IMR-90 (cell line): ENCODE data around the gene MEOX2. TPM values are rescaled to one million over a fixed set of nuclear protein-coding genes. Genes with fewer than 3 reads are reported as not detected.

Experiments
- ATAC-seq: fragments of 200-7000 bp; cut with Tn5 transposase; 2 replicates; pipeline ENCODE4 v1.9.1; 2020; ENCODE audit warnings: low read depth, mild to moderate bottlenecking, moderate library complexity
- BruUV-seq: library from RNA; stranded (reverse); fragments of 400-500 nt; replicated peaks from 2 replicates; lab custom pipeline; 2021; lab: Mats Ljungman, UMichigan
- CTCF ChIA-PET: fragments of 300-600 bp; formaldehyde crosslinking; extraction: SDS; loops from one replicate; lab custom pipeline; 2021; ENCODE audit warnings: antibody characterized with exemption; lab: Yijun Ruan, JAX
- POLR2A ChIA-PET: fragments of 300-600 bp; sonication (Branson Sonifier 250); formaldehyde crosslinking; loops from one replicate; lab custom pipeline; 2022; ENCODE audit warnings: antibody characterized with exemption; ENCODE audit not compliant: unreplicated experiment; lab: Charles Lee
- DNase-seq: peaks from one replicate; pipeline ENCODE4 v3.0.0; 2013
- H2AFZ ChIP-seq: replicated peaks from 2 replicates; pipeline ENCODE3; 2013; ENCODE audit warnings: low read length, mild to moderate bottlenecking; ENCODE audit not compliant: poor library complexity
- H2AK5ac ChIP-seq: 2 replicates; pipeline ENCODE4 v1.6.1; 2013; ENCODE audit warnings: low read depth, low read length, inconsistent platforms
- H2AK9ac ChIP-seq: replicated peaks from 2 replicates; pipeline ENCODE3; 2013; ENCODE audit warnings: mild to moderate bottlenecking, low read depth, low read length, moderate library complexity; ENCODE audit not compliant: poor library complexity
- H2BK120ac ChIP-seq: 2 replicates; pipeline ENCODE4 v1.6.1; 2013; ENCODE audit warnings: low read depth, low read length, inconsistent platforms
- H2BK15ac ChIP-seq: 3 replicates; pipeline ENCODE4 v1.6.1; 2013; ENCODE audit warnings: low read depth, low read length, inconsistent platforms
- H2BK20ac ChIP-seq: 2 replicates; pipeline ENCODE4 v1.6.1; 2013; ENCODE audit warnings: low read depth, mild to moderate bottlenecking, inconsistent platforms, low read length, moderate library complexity
- H2BK5ac ChIP-seq: 2 replicates; pipeline ENCODE4 v1.6.1; 2013; ENCODE audit warnings: mild to moderate bottlenecking, low read depth, low read length, inconsistent platforms; ENCODE audit not compliant: poor library complexity, severe bottlenecking
- H3K14ac ChIP-seq: replicated peaks from 2 replicates; pipeline ENCODE4 v1.6.1; 2013; ENCODE audit warnings: low read depth, low read length, inconsistent platforms
- H3K18ac ChIP-seq: 2 replicates; pipeline ENCODE4 v1.6.1; 2013; ENCODE audit warnings: low read depth, low read length, control low read depth
- H3K23ac ChIP-seq: 2 replicates; pipeline ENCODE4 v1.6.1; 2013; ENCODE audit warnings: low read depth, low read length, inconsistent platforms
- H3K27ac ChIP-seq: 2 replicates; pipeline ENCODE4 v1.5.1; 2013; ENCODE audit warnings: mild to moderate bottlenecking, control low read depth, low read length; ENCODE audit not compliant: insufficient read depth
- H3K27me3 ChIP-seq: 2 replicates; pipeline ENCODE4 v1.6.1; 2013; ENCODE audit warnings: low read length; ENCODE audit not compliant: control insufficient read depth, insufficient read depth
- H3K36me3 ChIP-seq: 2 replicates; pipeline ENCODE4 v1.6.1; 2013; ENCODE audit warnings: low read length, mixed read lengths; ENCODE audit not compliant: control insufficient read depth, insufficient read depth
- H3K4ac ChIP-seq: 2 replicates; pipeline ENCODE4 v1.6.1; 2013; ENCODE audit warnings: low read depth, low read length, inconsistent platforms
- H3K4me1 ChIP-seq: 2 replicates; pipeline ENCODE4 v1.6.1; 2013; ENCODE audit warnings: low read length, mixed read lengths; ENCODE audit not compliant: control insufficient read depth, insufficient read depth
- H3K4me2 ChIP-seq: 2 replicates; pipeline ENCODE4 v1.6.1; 2013; ENCODE audit warnings: low read depth, mild to moderate bottlenecking, control low read depth, low read length, moderate library complexity
- H3K4me3 ChIP-seq: 2 replicates; pipeline ENCODE4 v1.5.1; 2013; ENCODE audit warnings: low read depth, mild to moderate bottlenecking, control low read depth, low read length, moderate library complexity; ENCODE audit not compliant: insufficient read depth
- H3K56ac ChIP-seq: 2 replicates; pipeline ENCODE4 v1.6.1; 2013; ENCODE audit warnings: low read length, inconsistent platforms; ENCODE audit not compliant: insufficient read depth; ENCODE audit errors: extremely low read depth
- H3K79me1 ChIP-seq, 2 experiments: 2 replicates each; pipeline ENCODE4 v1.6.1; 2013; ENCODE audit warnings: low read length in 2 of 2, inconsistent platforms in 1 of 2, low read depth in 1 of 2
- H3K9ac ChIP-seq: 2 replicates; pipeline ENCODE4 v1.6.1; 2013; ENCODE audit warnings: low read depth, low read length, control low read depth
- H3K9me1 ChIP-seq: 2 replicates; pipeline ENCODE4 v1.6.1; 2013; ENCODE audit warnings: low read length, inconsistent platforms; ENCODE audit not compliant: insufficient read depth
- H3K9me3 ChIP-seq: 2 replicates; pipeline ENCODE4 v1.6.1; 2013; ENCODE audit warnings: low read length; ENCODE audit not compliant: control insufficient read depth, insufficient read depth
- H4K20me1 ChIP-seq: 2 replicates; pipeline ENCODE4 v1.6.1; 2013; ENCODE audit warnings: low read length, inconsistent platforms; ENCODE audit not compliant: insufficient read depth
- H4K5ac ChIP-seq: 2 replicates; pipeline ENCODE4 v1.6.1; 2013; ENCODE audit warnings: mild to moderate bottlenecking, low read depth, low read length, control low read depth
- H4K8ac ChIP-seq, 2 experiments: 2 replicates each; pipeline ENCODE4 v1.6.1; 2013; ENCODE audit warnings: low read depth in 2 of 2, low read length in 2 of 2, control low read depth in 1 of 2, inconsistent platforms in 1 of 2
- H4K91ac ChIP-seq: 2 replicates; pipeline ENCODE4 v1.6.1; 2013; ENCODE audit warnings: low read depth, low read length, inconsistent platforms; ENCODE audit not compliant: insufficient read depth
- BHLHE40 ChIP-seq: fragments of 150-350 bp; IDR thresholded peaks from 2 replicates; pipeline ENCODE4 v1.6.1; 2016; ENCODE audit warnings: mild to moderate bottlenecking, low read depth, low read length
- CEBPB ChIP-seq: IDR thresholded peaks from 2 replicates; pipeline ENCODE4 v1.6.1; 2012; ENCODE audit warnings: low read depth, low read length, improper control_type of control experiment
- CHD1 ChIP-seq: IDR thresholded peaks from 2 replicates; pipeline ENCODE4 v1.6.1; 2012; ENCODE audit warnings: low read depth, low read length, improper control_type of control experiment
- FOS ChIP-seq: fragments of 150-350 bp; IDR thresholded peaks from 2 replicates; pipeline ENCODE4 v1.6.1; 2016; ENCODE audit warnings: low read depth, low read length
- MAFK ChIP-seq: IDR thresholded peaks from 2 replicates; pipeline ENCODE4 v1.6.1; 2012; ENCODE audit warnings: low read depth, low read length, improper control_type of control experiment
- MAZ ChIP-seq: IDR thresholded peaks from 2 replicates; pipeline ENCODE4 v1.6.1; 2012; ENCODE audit warnings: low read depth, mild to moderate bottlenecking, low read length, improper control_type of control experiment, moderate library complexity, borderline replicate concordance
- MXI1 ChIP-seq: IDR thresholded peaks from 2 replicates; pipeline ENCODE4 v1.6.1; 2012; ENCODE audit warnings: low read depth, mild to moderate bottlenecking, low read length, moderate library complexity, borderline replicate concordance
- NFE2L2 ChIP-seq: fragments of 150-350 bp; IDR thresholded peaks from 2 replicates; pipeline ENCODE4 v1.6.1; 2016; ENCODE audit warnings: low read depth, mild to moderate bottlenecking, low read length
- POLR2A ChIP-seq: IDR thresholded peaks from 2 replicates; pipeline ENCODE4 v1.6.1; 2012; ENCODE audit warnings: mild to moderate bottlenecking, low read depth, low read length
- RAD21 ChIP-seq: IDR thresholded peaks from 2 replicates; pipeline ENCODE4 v1.6.1; 2012; ENCODE audit warnings: low read length, improper control_type of control experiment
- RCOR1 ChIP-seq: IDR thresholded peaks from 2 replicates; pipeline ENCODE4 v1.6.1; 2012; ENCODE audit warnings: mild to moderate bottlenecking, low read length, improper control_type of control experiment; ENCODE audit not compliant: insufficient replicate concordance
- RFX5 ChIP-seq: IDR thresholded peaks from 2 replicates; pipeline ENCODE4 v1.8.0; 2012; ENCODE audit warnings: low read depth, mild to moderate bottlenecking, low read length, moderate library complexity
- SMC3 ChIP-seq: fragments of 150-350 bp; IDR thresholded peaks from 2 replicates; pipeline ENCODE4 v1.6.1; 2016; ENCODE audit warnings: low read depth, mild to moderate bottlenecking, antibody characterized with exemption, low read length, moderate library complexity
- WGBS, 2 experiments: methylation state at CpG; one replicate each; pipeline versions ENCODE4 v1.1.5 to v1.1.7; 2013; ENCODE audit warnings: missing lambda C conversion rate in 2 of 2; ENCODE audit not compliant: insufficient read length in 1 of 2; ENCODE audit errors: extremely low coverage in 2 of 2; 5-methylcytosine and 5-hydroxymethylcytosine counted together
- dilution Hi-C: fragments of 300-500 bp; cut with HindIII; formaldehyde crosslinking; loops from one replicate; pipeline ENCODE4 v1.14.3; 2018; ENCODE audit warnings: low sequenced_read_pairs; ENCODE audit not compliant: unreplicated experiment
- in situ Hi-C: fragments of 300-500 bp; cut with MboI; formaldehyde crosslinking; loops from 3 replicates; pipeline ENCODE4 v1.14.3; 2019; ENCODE audit warnings: low sequenced_read_pairs, inconsistent platforms, mixed read lengths
- intact Hi-C: fragments of 100-400 bp; cut with micrococcal nuclease; formaldehyde crosslinking; loops from 2 replicates; pipeline ENCODE4 v1.10.0; 2022
- polyA plus RNA-seq, 3 experiments: library from polyadenylated mRNA; depleted of rRNA; stranded (reverse); fragments of >200 nt; gene quantifications; 2 replicates each; pipeline ENCODE4 v1.2.3, GENCODE V29; 2012; ENCODE audit warnings: low replicate concordance in 1 of 3
- total RNA-seq: library from RNA; depleted of rRNA; stranded (reverse); fragments of >200 nt; gene quantifications from 2 replicates; pipeline ENCODE4 v1.2.3, GENCODE V29; 2012
- TF ChIP-seq, protein P1 (sequence below): conservative IDR thresholded peaks from 2 replicates; pipeline ENCODE4 v1.5.1; 2012; ENCODE audit warnings: mild to moderate bottlenecking, low read depth, low read length, improper control_type of control experiment
- TF ChIP-seq, protein P2 (sequence below): fragments of 150-350 bp; IDR thresholded peaks from 2 replicates; pipeline ENCODE4 v1.6.1; 2016; ENCODE audit warnings: low read depth, mild to moderate bottlenecking, low read length, moderate library complexity, borderline replicate concordance
- TF ChIP-seq, protein P3 (sequence below): fragments of 150-350 bp; IDR thresholded peaks from 2 replicates; pipeline ENCODE4 v1.6.1; 2017; ENCODE audit warnings: mild to moderate bottlenecking, antibody characterized with exemption, low read length, low read depth

The MEOX2 gene
- total and polyA plus RNA-seq, 2 of the 4 experiments (the other 2 are of a cell fraction) = under 0.01 TPM; not detected in 1

DNA sequence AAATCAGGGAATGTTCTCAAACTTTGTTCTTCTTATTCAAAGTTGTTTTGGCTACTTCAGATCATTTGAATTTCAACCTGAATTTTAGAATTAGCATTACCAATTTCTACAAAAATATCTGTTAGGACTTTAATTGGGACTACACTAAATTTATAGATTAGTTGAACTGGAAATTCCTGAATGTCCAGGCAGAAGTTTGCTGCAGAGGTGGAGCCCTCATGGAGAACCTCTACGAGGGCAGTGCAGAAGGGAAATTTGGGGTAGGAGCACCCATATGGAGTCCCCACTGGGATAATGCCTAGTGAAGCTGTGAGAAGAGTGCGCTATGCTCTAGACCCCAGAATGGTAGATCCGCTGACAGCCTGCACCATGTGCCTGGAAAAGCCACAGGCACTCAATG, 101.9 kb downstream of the MEOX2 start:
- no peak overlapping the region for H2AK9ac ChIP-seq
- no peaks in the 10 kb centered on the region for H3K36me3 ChIP-seq
- no peak overlapping the region for H4K8ac ChIP-seq
- dilution Hi-C loops (no loop called here), intact Hi-C loops (no loop called here), in situ Hi-C loops (no loop called here)
- H2BK15ac ChIP-seq = no peak overlapping the region
- H3K79me1 ChIP-seq = no peaks in the 10 kb centered on the region
- BruUV-seq = no TSS peak
- no peak overlapping the region for H2AK5ac ChIP-seq
- H3K4me3 ChIP-seq = no peak overlapping the region
- no peak overlapping the region for H4K5ac ChIP-seq
- H3K23ac ChIP-seq = no peak overlapping the region
- H3K4me2 ChIP-seq = no peak overlapping the region
- TF ChIP-seq, protein P1, sequence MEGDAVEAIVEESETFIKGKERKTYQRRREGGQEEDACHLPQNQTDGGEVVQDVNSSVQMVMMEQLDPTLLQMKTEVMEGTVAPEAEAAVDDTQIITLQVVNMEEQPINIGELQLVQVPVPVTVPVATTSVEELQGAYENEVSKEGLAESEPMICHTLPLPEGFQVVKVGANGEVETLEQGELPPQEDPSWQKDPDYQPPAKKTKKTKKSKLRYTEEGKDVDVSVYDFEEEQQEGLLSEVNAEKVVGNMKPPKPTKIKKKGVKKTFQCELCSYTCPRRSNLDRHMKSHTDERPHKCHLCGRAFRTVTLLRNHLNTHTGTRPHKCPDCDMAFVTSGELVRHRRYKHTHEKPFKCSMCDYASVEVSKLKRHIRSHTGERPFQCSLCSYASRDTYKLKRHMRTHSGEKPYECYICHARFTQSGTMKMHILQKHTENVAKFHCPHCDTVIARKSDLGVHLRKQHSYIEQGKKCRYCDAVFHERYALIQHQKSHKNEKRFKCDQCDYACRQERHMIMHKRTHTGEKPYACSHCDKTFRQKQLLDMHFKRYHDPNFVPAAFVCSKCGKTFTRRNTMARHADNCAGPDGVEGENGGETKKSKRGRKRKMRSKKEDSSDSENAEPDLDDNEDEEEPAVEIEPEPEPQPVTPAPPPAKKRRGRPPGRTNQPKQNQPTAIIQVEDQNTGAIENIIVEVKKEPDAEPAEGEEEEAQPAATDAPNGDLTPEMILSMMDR = no peak
- TF ChIP-seq MXI1 (no peak), CEBPB (no peak), POLR2A (no peak), MAFK (no peak), RAD21 (no peak), RCOR1 (no peak), FOS (no peak), SMC3 (no peak), NFE2L2 (no peak), CHD1 (no peak), RFX5 (no peak), MAZ (no peak), BHLHE40 (no peak)
- TF ChIP-seq, protein P2, sequence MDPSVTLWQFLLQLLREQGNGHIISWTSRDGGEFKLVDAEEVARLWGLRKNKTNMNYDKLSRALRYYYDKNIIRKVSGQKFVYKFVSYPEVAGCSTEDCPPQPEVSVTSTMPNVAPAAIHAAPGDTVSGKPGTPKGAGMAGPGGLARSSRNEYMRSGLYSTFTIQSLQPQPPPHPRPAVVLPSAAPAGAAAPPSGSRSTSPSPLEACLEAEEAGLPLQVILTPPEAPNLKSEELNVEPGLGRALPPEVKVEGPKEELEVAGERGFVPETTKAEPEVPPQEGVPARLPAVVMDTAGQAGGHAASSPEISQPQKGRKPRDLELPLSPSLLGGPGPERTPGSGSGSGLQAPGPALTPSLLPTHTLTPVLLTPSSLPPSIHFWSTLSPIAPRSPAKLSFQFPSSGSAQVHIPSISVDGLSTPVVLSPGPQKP = no peak
- TF ChIP-seq, protein P3, sequence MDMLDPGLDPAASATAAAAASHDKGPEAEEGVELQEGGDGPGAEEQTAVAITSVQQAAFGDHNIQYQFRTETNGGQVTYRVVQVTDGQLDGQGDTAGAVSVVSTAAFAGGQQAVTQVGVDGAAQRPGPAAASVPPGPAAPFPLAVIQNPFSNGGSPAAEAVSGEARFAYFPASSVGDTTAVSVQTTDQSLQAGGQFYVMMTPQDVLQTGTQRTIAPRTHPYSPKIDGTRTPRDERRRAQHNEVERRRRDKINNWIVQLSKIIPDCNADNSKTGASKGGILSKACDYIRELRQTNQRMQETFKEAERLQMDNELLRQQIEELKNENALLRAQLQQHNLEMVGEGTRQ = no peak
- no peak overlapping the region for H3K14ac ChIP-seq
- H3K9me1 ChIP-seq = no peaks in the 10 kb centered on the region
- H3K4ac ChIP-seq = no peak overlapping the region
- H2BK120ac ChIP-seq = no peak overlapping the region
- ChIA-PET CTCF (no interaction called here), POLR2A (no interaction called here)
- H3K27me3 ChIP-seq = no peaks in the 10 kb centered on the region
- no peak overlapping the region for H2BK20ac ChIP-seq
- H3K9ac ChIP-seq = no peak overlapping the region
- no peak for DNase-seq
- no peak overlapping the region for H3K27ac ChIP-seq
- no peak overlapping the region for H3K56ac ChIP-seq
- H3K18ac ChIP-seq = no peak overlapping the region
- no peak overlapping the region for H4K91ac ChIP-seq
- H3K9me3 ChIP-seq = peaks cover 5% of the 10 kb centered on the region
- no peaks in the 10 kb centered on the region for H4K20me1 ChIP-seq
- H3K4me1 ChIP-seq = no peaks in the 10 kb centered on the region
- WGBS, 2 experiments = 78% methylated on average over 3 of the region's 3 CpGs; no CpG with 5 or more reads in 1 of the 2 experiments
- no peak for ATAC-seq
- H2BK5ac ChIP-seq = no peak overlapping the region
- H2AFZ ChIP-seq = no peak overlapping the region
